Smooth muscle cell (in vitro differentiated cells): Measurements from ENCODE around the gene TMEM117. TPM values are rescaled to one million over a fixed set of nuclear protein-coding genes. Genes with fewer than 3 reads are reported as not detected.
"Not testable (repeated sequence)": the region's sequence is repeated elsewhere in the genome, so short reads cannot be mapped to it uniquely, and the experiment has no call there.

ENCODE experiments used
- DNase-seq: peaks from one replicate; lab custom pipeline; 2025; ENCODE audit not compliant: unreplicated experiment; lab: John Stamatoyannopoulos, UW
- H2AFZ ChIP-seq: fragments of 200-600 bp; sonication (generic); 2 replicates; pipeline ENCODE4 v1.6.0; 2016; ENCODE audit warnings: antibody characterized with exemption, low read depth, mild to moderate bottlenecking
- H3F3A ChIP-seq: fragments of 200-600 bp; sonication (generic); 2 replicates; pipeline ENCODE4 v1.6.0; 2017; ENCODE audit warnings: antibody characterized with exemption, low read depth
- H3K27ac ChIP-seq: fragments of 200-600 bp; sonication (generic); 2 replicates; pipeline ENCODE4 v1.5.1; 2016; ENCODE audit warnings: low read depth, mild to moderate bottlenecking
- H3K27me3 ChIP-seq: fragments of 200-600 bp; sonication (generic); 2 replicates; pipeline ENCODE4 v1.6.1; 2016; ENCODE audit warnings: low read depth, mild to moderate bottlenecking
- H3K36me3 ChIP-seq: fragments of 200-600 bp; sonication (generic); 2 replicates; pipeline ENCODE4 v1.5.1; 2016; ENCODE audit warnings: low read depth
- H3K4me1 ChIP-seq: fragments of 200-600 bp; sonication (generic); 2 replicates; pipeline ENCODE4 v1.5.1; 2016; ENCODE audit warnings: low read depth
- H3K4me2 ChIP-seq: fragments of 200-600 bp; sonication (generic); 2 replicates; pipeline ENCODE4 v1.6.0; 2016; ENCODE audit warnings: mild to moderate bottlenecking
- H3K4me3 ChIP-seq: fragments of 200-600 bp; sonication (generic); 2 replicates; pipeline ENCODE4 v1.5.1; 2016; ENCODE audit warnings: mild to moderate bottlenecking
- H3K79me2 ChIP-seq: fragments of 200-600 bp; sonication (generic); 2 replicates; pipeline ENCODE4 v1.6.0; 2016; ENCODE audit warnings: low read depth, mild to moderate bottlenecking
- H3K9ac ChIP-seq: fragments of 200-600 bp; sonication (generic); 2 replicates; pipeline ENCODE4 v1.6.0; 2016; ENCODE audit warnings: low read depth
- H3K9me3 ChIP-seq: fragments of 200-600 bp; sonication (generic); replicated peaks from 2 replicates; pipeline ENCODE4 v1.5.1; 2016; ENCODE audit warnings: low read depth
- H4K20me1 ChIP-seq: fragments of 200-600 bp; sonication (generic); 2 replicates; pipeline ENCODE4 v1.6.0; 2016; ENCODE audit warnings: low read depth
- WGBS: methylation state at CpG from one replicate; pipeline ENCODE4 v1.1.7; 2016; ENCODE audit warnings: low lambda C conversion rate; 5-methylcytosine and 5-hydroxymethylcytosine counted together
- polyA plus RNA-seq: library from polyadenylated mRNA; unstranded; fragments of >200 nt; fragmentation: Nextera tagmentation; extraction: Ambion mirVana; gene quantifications from 2 replicates; pipeline ENCODE4 v1.2.1, GENCODE V29; 2016
- total RNA-seq: library from RNA; depleted of rRNA; stranded (reverse); fragments of >200 nt; gene quantifications from 2 replicates; pipeline ENCODE4 v1.2.3, GENCODE V29; 2014
- TF ChIP-seq, protein P1 (sequence below): fragments of 200-600 bp; sonication (generic); IDR thresholded peaks from 2 replicates; pipeline ENCODE4 v1.5.1; 2017; ENCODE audit warnings: borderline replicate concordance, mild to moderate bottlenecking, antibody characterized with exemption; ENCODE audit not compliant: insufficient read depth, poor library complexity, severe bottlenecking

TMEM117 gene
- total and polyA plus RNA-seq, 2 experiments from 2014 or later, result 13.0 to 38.9 TPM

DNA sequence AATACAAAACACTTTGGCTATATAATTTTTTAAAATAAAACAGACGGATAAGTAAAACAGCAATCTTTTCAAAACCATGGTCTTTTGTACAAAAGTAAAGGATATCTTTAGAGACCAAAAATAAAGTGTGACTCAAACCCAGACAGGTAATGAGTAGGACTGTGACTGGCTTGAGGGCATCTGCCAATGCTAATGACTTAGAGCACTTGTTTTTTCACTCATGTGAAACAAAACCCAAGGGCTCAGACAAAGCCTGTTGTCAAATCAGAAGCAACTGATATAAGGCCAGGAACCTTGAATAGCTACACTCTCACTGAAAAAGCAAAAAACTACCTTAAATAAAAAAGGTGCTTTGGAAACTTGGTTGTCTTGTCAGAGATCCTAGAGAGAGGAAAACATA is 357.4 kb downstream of the TMEM117 start:
- H3K79me2 ChIP-seq, result no peaks in the 10 kb centered on the region
- H3K9me3 ChIP-seq, result no peaks in the 10 kb centered on the region
- TF ChIP-seq, protein P1, sequence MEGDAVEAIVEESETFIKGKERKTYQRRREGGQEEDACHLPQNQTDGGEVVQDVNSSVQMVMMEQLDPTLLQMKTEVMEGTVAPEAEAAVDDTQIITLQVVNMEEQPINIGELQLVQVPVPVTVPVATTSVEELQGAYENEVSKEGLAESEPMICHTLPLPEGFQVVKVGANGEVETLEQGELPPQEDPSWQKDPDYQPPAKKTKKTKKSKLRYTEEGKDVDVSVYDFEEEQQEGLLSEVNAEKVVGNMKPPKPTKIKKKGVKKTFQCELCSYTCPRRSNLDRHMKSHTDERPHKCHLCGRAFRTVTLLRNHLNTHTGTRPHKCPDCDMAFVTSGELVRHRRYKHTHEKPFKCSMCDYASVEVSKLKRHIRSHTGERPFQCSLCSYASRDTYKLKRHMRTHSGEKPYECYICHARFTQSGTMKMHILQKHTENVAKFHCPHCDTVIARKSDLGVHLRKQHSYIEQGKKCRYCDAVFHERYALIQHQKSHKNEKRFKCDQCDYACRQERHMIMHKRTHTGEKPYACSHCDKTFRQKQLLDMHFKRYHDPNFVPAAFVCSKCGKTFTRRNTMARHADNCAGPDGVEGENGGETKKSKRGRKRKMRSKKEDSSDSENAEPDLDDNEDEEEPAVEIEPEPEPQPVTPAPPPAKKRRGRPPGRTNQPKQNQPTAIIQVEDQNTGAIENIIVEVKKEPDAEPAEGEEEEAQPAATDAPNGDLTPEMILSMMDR, result no peak
- H4K20me1 ChIP-seq, result no peaks in the 10 kb centered on the region
- no peak for DNase-seq
- 86% methylated on average over 1 of the region's 1 CpG for WGBS
- no peaks in the 10 kb centered on the region for H3K4me1 ChIP-seq
- H3K27me3 ChIP-seq, result no peaks in the 10 kb centered on the region
- H3K9ac ChIP-seq, result no peak overlapping the region
- no peaks in the 10 kb centered on the region for H3K36me3 ChIP-seq
- H3K27ac ChIP-seq, result no peak overlapping the region
- no peak overlapping the region for H3K4me2 ChIP-seq
- H3F3A ChIP-seq, result no peaks in the 10 kb centered on the region
- H3K4me3 ChIP-seq, result no peak overlapping the region
- no peak overlapping the region for H2AFZ ChIP-seq

DNA sequence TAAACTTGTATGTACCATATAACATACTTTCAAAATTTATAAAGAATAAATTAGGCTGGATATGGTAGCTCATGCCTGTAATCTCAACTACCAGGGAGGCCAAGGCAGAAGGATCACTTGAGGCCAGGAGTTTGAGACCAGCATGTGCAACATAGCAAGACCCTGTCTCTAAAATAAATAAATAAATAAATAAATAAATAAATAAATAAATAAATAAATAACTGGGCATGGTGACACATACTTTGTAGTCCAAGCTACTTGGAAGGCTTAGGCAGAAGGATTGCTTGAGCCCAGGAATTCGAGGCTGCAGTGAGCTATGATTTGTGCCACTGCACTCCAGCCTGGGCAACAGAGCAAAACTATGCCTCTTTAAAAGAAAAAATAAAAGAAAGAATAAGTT is 359.8 kb downstream of the TMEM117 start:
- WGBS, result 84% methylated on average over 1 of the region's 1 CpG
- not testable (repeated sequence) for DNase-seq, H3F3A ChIP-seq, H2AFZ ChIP-seq, H3K36me3 ChIP-seq, H3K79me2 ChIP-seq, H3K9me3 ChIP-seq, H4K20me1 ChIP-seq, H3K27me3 ChIP-seq, H3K27ac ChIP-seq, H3K4me2 ChIP-seq, H3K4me1 ChIP-seq, H3K9ac ChIP-seq, H3K4me3 ChIP-seq

DNA sequence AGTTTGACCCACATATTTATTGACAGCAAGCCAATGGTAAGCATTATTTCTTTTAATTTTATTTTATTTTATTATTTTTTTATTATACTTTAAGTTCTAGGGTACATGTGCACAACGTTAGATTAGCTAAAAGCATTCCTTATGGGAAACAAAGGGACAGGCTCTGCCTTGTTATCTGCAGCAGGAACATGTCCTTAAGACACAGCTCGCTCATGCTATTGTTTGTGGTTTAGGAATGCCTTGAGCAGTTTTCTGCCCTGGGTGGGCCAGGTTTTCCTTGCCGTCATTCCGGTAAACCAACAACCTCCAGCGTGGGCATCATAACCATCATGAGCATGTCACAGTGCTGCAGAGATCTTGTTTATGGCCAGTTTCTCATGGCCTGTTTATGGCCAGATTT is 370.2 kb downstream of the TMEM117 start:
- H4K20me1 ChIP-seq, result no peaks in the 10 kb centered on the region
- no peak overlapping the region for H3K27ac ChIP-seq
- no peaks in the 10 kb centered on the region for H3K4me1 ChIP-seq
- no peak overlapping the region for H3K9ac ChIP-seq
- no peak overlapping the region for H3K4me2 ChIP-seq
- H3K4me3 ChIP-seq, result no peak overlapping the region
- H3K36me3 ChIP-seq, result no peaks in the 10 kb centered on the region
- no peaks in the 10 kb centered on the region for H3K79me2 ChIP-seq
- TF ChIP-seq, protein P1, result no peak
- no peaks in the 10 kb centered on the region for H3F3A ChIP-seq
- WGBS, result 91% methylated on average over 5 of the region's 5 CpGs
- DNase-seq, result no peak
- H3K9me3 ChIP-seq, result no peaks in the 10 kb centered on the region
- H3K27me3 ChIP-seq, result no peaks in the 10 kb centered on the region
- H2AFZ ChIP-seq, result no peak overlapping the region

DNA sequence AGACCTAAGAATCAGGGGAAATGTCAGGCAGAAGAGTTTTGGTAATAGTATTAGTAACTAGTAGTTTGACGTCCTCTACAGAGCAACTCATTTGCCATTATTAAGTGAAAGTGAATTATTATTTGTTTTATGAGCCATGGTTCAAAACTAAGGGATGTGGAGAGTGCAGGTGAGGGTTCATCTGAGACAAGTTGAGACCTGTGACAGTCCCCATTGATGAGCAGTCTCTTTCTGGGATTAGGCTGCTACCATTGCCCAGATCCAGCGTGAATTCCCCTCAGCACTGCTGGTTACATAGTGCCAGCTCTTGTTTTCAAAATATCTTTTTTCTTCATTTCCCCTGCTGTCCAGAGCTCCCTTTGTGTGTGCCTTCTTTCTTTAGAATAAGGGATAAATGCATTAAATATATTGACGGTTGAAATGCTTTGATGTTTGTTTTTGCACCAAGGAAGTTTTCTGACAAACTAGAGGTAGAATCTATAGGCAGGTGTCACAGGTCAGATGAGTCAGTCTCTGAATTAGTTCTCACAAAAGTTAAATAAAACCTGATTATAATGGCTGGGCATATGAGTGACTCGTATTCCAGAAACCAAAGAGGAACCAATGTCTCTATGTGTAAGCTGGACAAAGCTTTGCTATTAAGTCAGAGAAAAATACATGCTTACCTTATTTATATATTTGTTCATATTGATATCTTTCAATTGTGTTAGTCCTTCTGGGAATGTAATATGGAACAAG is 381.4 kb downstream of the TMEM117 start:
- no peaks in the 10 kb centered on the region for H3K9me3 ChIP-seq
- H3K79me2 ChIP-seq, result no peaks in the 10 kb centered on the region
- no peaks in the 10 kb centered on the region for H3F3A ChIP-seq
- no peak overlapping the region for H3K27ac ChIP-seq
- H3K4me3 ChIP-seq, result no peak overlapping the region
- WGBS, result 84% methylated on average over 4 of the region's 4 CpGs
- peaks cover 4% of the 10 kb centered on the region for H3K36me3 ChIP-seq
- H3K4me2 ChIP-seq, result no peak overlapping the region
- TF ChIP-seq, protein P1, result no peak
- H2AFZ ChIP-seq, result no peak overlapping the region
- no peak for DNase-seq
- no peaks in the 10 kb centered on the region for H4K20me1 ChIP-seq
- H3K4me1 ChIP-seq, result no peaks in the 10 kb centered on the region
- no peaks in the 10 kb centered on the region for H3K27me3 ChIP-seq
- no peak overlapping the region for H3K9ac ChIP-seq
